Activated CD4-positive, alpha-beta T cell treated with anti-CD3 and anti-CD28 coated beads for 1 hour (primary cell): ENCODE data around the gene PUM2.
"Not testable (repeated sequence)": the region's sequence is repeated elsewhere in the genome, so short reads cannot be mapped to it uniquely, and the experiment has no call there.

ENCODE experiments used
- DNase-seq: peaks from one replicate; pipeline ENCODE4 v3.0.0-alpha.2; 2020

Gene PUM2

GRCh38 chr2:20370191-20370590 lies 19.5 kb upstream of the PUM2 start:
- no peak for DNase-seq

GRCh38 chr2:20369366-20369765 lies 18.7 kb upstream of the PUM2 start:
- no peak for DNase-seq

- DNase-seq = no peak
These were observed 18.1 kb upstream of the PUM2 start for GRCh38 chr2:20368706-20369105.

GRCh38 chr2:20367929-20368328 lies 17.3 kb upstream of the PUM2 start:
- DNase-seq = not testable (repeated sequence)

GRCh38 chr2:20366672-20367116 lies 16.1 kb upstream of the PUM2 start:
- DNase-seq = no peak

GRCh38 chr2:20365249-20365817 lies 14.7 kb upstream of the PUM2 start:
- DNase-seq = no peak

- no peak for DNase-seq
These were observed 12.9 kb upstream of the PUM2 start for GRCh38 chr2:20363578-20363977.

- DNase-seq = no peak
These were observed 12.2 kb upstream of the PUM2 start for GRCh38 chr2:20362701-20363435.

GRCh38 chr2:20361893-20362292 lies 11.2 kb upstream of the PUM2 start:
- no peak for DNase-seq

- DNase-seq = no peak
These were observed 8.5 kb upstream of the PUM2 start for GRCh38 chr2:20359096-20359495.

GRCh38 chr2:20357638-20358389 lies 7.2 kb upstream of the PUM2 start:
- DNase-seq = no peak

GRCh38 chr2:20356042-20356441 lies 5.4 kb upstream of the PUM2 start:
- no peak for DNase-seq

GRCh38 chr2:20355131-20355530 lies 4.5 kb upstream of the PUM2 start:
- no peak for DNase-seq

- DNase-seq = no peak
These were observed 2.8 kb upstream of the PUM2 start for GRCh38 chr2:20353241-20353992.

GRCh38 chr2:20352581-20353216 lies 2.1 kb upstream of the PUM2 start:
- DNase-seq = no peak

GRCh38 chr2:20352230-20352578 lies 1.6 kb upstream of the PUM2 start:
- no peak for DNase-seq

GRCh38 chr2:20351555-20352229 lies 1.0 kb upstream of the PUM2 start:
- DNase-seq = no peak

- DNase-seq = no peak
These were observed 467 bp downstream of the PUM2 start for GRCh38 chr2:20350041-20350712.

- DNase-seq = no peak
These were observed 1.1 kb downstream of the PUM2 start for GRCh38 chr2:20349513-20349921.

GRCh38 chr2:20348542-20348941 lies 2.1 kb downstream of the PUM2 start:
- no peak for DNase-seq

- no peak for DNase-seq
These were observed 3.9 kb downstream of the PUM2 start for GRCh38 chr2:20346565-20347381.
